HepG2 (cell line): ENCODE results near the gene ERO1A. TPM values are rescaled to one million over a fixed set of nuclear protein-coding genes. Genes with fewer than 3 reads are reported as not detected.
A peak's percentile ranks its signal among the peaks of the same experiment; 100 is the strongest.

ENCODE experiments used
- DNMT3B ChIP-seq: conservative IDR thresholded peaks from 2 replicates; pipeline ENCODE4 v1.6.1; 2016; ENCODE audit warnings: missing biosample characterization, control low read depth
- MTA3 ChIP-seq: sonication (generic); formaldehyde crosslinking; IDR thresholded peaks from 2 replicates; pipeline ENCODE4 v1.4.0; 2020; ENCODE audit warnings: missing genetic modification reagents
- PRDM15 ChIP-seq: sonication (generic); formaldehyde crosslinking; IDR thresholded peaks from 2 replicates; pipeline ENCODE4 v1.4.0; 2020; ENCODE audit warnings: missing genetic modification reagents
- REPIN1 ChIP-seq: sonication (generic); formaldehyde crosslinking; IDR thresholded peaks from 2 replicates; pipeline ENCODE4 v1.8.0; 2022; ENCODE audit warnings: missing genetic modification reagents, low read depth, mild to moderate bottlenecking, borderline replicate concordance
- RFX5 ChIP-seq: IDR thresholded peaks from 2 replicates; pipeline ENCODE4 v1.6.1; 2011; ENCODE audit warnings: low read depth, low read length, improper control_type of control experiment
- STAT6 ChIP-seq: sonication (generic); formaldehyde crosslinking; IDR thresholded peaks from 2 replicates; pipeline ENCODE4 v1.4.0; 2020; ENCODE audit warnings: missing genetic modification reagents, mild to moderate bottlenecking, borderline replicate concordance
- TCF12 ChIP-seq, 2 experiments: fragments of 450-650 bp in 1 of 2; sonication (generic) in 1 of 2; formaldehyde crosslinking in 1 of 2; IDR thresholded peaks; 2 replicates each; pipeline versions ENCODE4 v1.6.1 to v1.8.0; 2017 to 2022; ENCODE audit warnings: antibody characterized with exemption in 1 of 2, mild to moderate bottlenecking in 1 of 2, missing genetic modification reagents in 1 of 2, moderate library complexity in 1 of 2
- TEAD2 ChIP-seq: sonication (generic); formaldehyde crosslinking; IDR thresholded peaks from 2 replicates; pipeline ENCODE4 v1.9.0; 2021; ENCODE audit warnings: missing genetic modification reagents
- ZBTB4 ChIP-seq: sonication (generic); formaldehyde crosslinking; IDR thresholded peaks from 2 replicates; pipeline ENCODE4 v1.4.0; 2020; ENCODE audit warnings: missing genetic modification reagents, mild to moderate bottlenecking, borderline replicate concordance
- ZNF503 ChIP-seq: sonication (generic); formaldehyde crosslinking; IDR thresholded peaks from 2 replicates; pipeline ENCODE4 v1.4.0; 2020; ENCODE audit warnings: missing genetic modification reagents
- ZNF543 ChIP-seq: sonication (generic); formaldehyde crosslinking; IDR thresholded peaks from 2 replicates; pipeline ENCODE4 v1.4.0; 2020; ENCODE audit warnings: mild to moderate bottlenecking, missing genetic modification reagents
- ZNF672 ChIP-seq: sonication (generic); formaldehyde crosslinking; IDR thresholded peaks from 2 replicates; pipeline ENCODE4 v1.8.1; 2022; ENCODE audit warnings: missing genetic modification reagents
- ZSCAN21 ChIP-seq: sonication (generic); formaldehyde crosslinking; IDR thresholded peaks from 2 replicates; pipeline ENCODE4 v1.8.0; 2022; ENCODE audit warnings: mild to moderate bottlenecking, missing genetic modification reagents, moderate library complexity, borderline replicate concordance
- ZSCAN29 ChIP-seq: sonication (generic); formaldehyde crosslinking; conservative IDR thresholded peaks from 2 replicates; pipeline ENCODE4 v1.4.0; 2020; ENCODE audit warnings: mild to moderate bottlenecking, missing genetic modification reagents
- polyA plus RNA-seq, 8 experiments: library from polyadenylated mRNA; depleted of rRNA in 3 of 8; stranded (reverse) in 7 of 8; unstranded in 1 of 8; fragments of >200 nt; fragmentation: Illumina TruSeq in 4 of 8; extraction: Trizol in 4 of 8; gene quantifications; 2 replicates each; pipeline versions ENCODE4 v1.2.1 to v1.2.3, GENCODE V29; 2011 to 2016; ENCODE audit warnings: low read depth in 4 of 8, missing spikeins in 1 of 8, mixed read lengths in 1 of 8; ENCODE audit not compliant: insufficient read depth in 1 of 8
- total RNA-seq, 5 experiments: library from RNA; depleted of rRNA; stranded (reverse); fragments of >200 nt; fragmentation: Illumina TruSeq; extraction: Trizol; gene quantifications; 2 replicates each; pipeline ENCODE4 v1.2.3, GENCODE V29; 2016; ENCODE audit warnings: low read depth in 1 of 5

ERO1A gene
- total and polyA plus RNA-seq, 2 of the 13 experiments (the other 11 are each of a cell fraction or from before 2014, with no cell fraction given), result 60.3 to 137 TPM

GRCh38 chr14:52729925-52730708, 34.8 kb upstream of the ERO1A start, which contains the start of gene STYX (continued):
- TF ChIP-seq ZSCAN21 (peak; percentile 56; the same call in 1 of the 2 replicates), TEAD2 (CRISPR knock-in tag) (0 out of 2 replicates have a peak, but pooled peaks have one; percentile 30), TCF12 (IDR thresholded peaks at IDR 0.05) (no peak), TCF12 (CRISPR knock-in tag; IDR thresholded peaks at IDR 0.05) (no peak), REPIN1 (CRISPR knock-in tag) (no peak; the same call in 1 of the 2 replicates), ZNF543 (no peak), RFX5 (no peak), ZSCAN29 (CRISPR knock-in tag) (no peak), STAT6 (no peak), MTA3 (CRISPR knock-in tag) (no peak), ZNF503 (CRISPR knock-in tag) (no peak), ZBTB4 (CRISPR knock-in tag) (no peak), PRDM15 (no peak), ZNF672 (CRISPR knock-in tag) (no peak), DNMT3B (CRISPR knock-in tag) (no peak)
